ENCODE data around the gene ZNF648. TPM values are rescaled to one million over a fixed set of nuclear protein-coding genes. Genes with fewer than 3 reads are reported as not detected.

Gene ZNF648
- total RNA-seq, 1 donor from 2014 or later = not detected

GRCh38 chr1:182080040-182080439, 18.5 kb upstream of the ZNF648 start:
- Mint-ChIP-seq H3K9me3 (ENCODE audit: unreplicated experiment) (no peaks in the 10 kb centered on the region), H3K27ac (ENCODE audit: unreplicated experiment) (no peak overlapping the region), H3K4me3 (ENCODE audit: unreplicated experiment) (no peak overlapping the region), H3K4me1 (ENCODE audit: unreplicated experiment) (peaks cover 6% of the 10 kb centered on the region), H3K36me3 (ENCODE audit: unreplicated experiment) (no peaks in the 10 kb centered on the region), H3K27me3 (ENCODE audit: unreplicated experiment) (peaks cover 7% of the 10 kb centered on the region)
- no peak for TF ChIP-seq CTCF (IDR thresholded peaks at IDR 0.05)
- DNase-seq (ENCODE audit: extremely low spot score, unreplicated experiment) = peak; percentile 23

- Mint-ChIP-seq H3K9me3 (ENCODE audit: unreplicated experiment) (no peaks in the 10 kb centered on the region), H3K4me1 (ENCODE audit: unreplicated experiment) (no peaks in the 10 kb centered on the region), H3K27ac (ENCODE audit: unreplicated experiment) (no peak overlapping the region), H3K27me3 (ENCODE audit: unreplicated experiment) (peaks cover 8% of the 10 kb centered on the region), H3K4me3 (ENCODE audit: unreplicated experiment) (no peak overlapping the region), H3K36me3 (ENCODE audit: unreplicated experiment) (no peaks in the 10 kb centered on the region)
- DNase-seq (ENCODE audit: extremely low spot score, unreplicated experiment) = no peak
- no peak for TF ChIP-seq CTCF (IDR thresholded peaks at IDR 0.05)
Measured at GRCh38 chr1:182071924-182072323, 10.4 kb upstream of the ZNF648 start.

GRCh38 chr1:182069028-182069466, 7.5 kb upstream of the ZNF648 start:
- peaks cover 6% of the 10 kb centered on the region for H3K27me3 Mint-ChIP-seq (ENCODE audit: unreplicated experiment)
- no peaks in the 10 kb centered on the region for H3K4me1 Mint-ChIP-seq (ENCODE audit: unreplicated experiment)
- TF ChIP-seq CTCF (IDR thresholded peaks at IDR 0.05) = peak; percentile 67
- no peak overlapping the region for H3K4me3 Mint-ChIP-seq (ENCODE audit: unreplicated experiment)
- no peaks in the 10 kb centered on the region for H3K36me3 Mint-ChIP-seq (ENCODE audit: unreplicated experiment)
- H3K27ac Mint-ChIP-seq (ENCODE audit: unreplicated experiment) = no peak overlapping the region
- no peak for DNase-seq (ENCODE audit: extremely low spot score, unreplicated experiment)
- peaks cover 3% of the 10 kb centered on the region for H3K9me3 Mint-ChIP-seq (ENCODE audit: unreplicated experiment)

- Mint-ChIP-seq H3K9me3 (ENCODE audit: unreplicated experiment) (peaks cover 8% of the 10 kb centered on the region), H3K4me3 (ENCODE audit: unreplicated experiment) (no peak overlapping the region), H3K27me3 (ENCODE audit: unreplicated experiment) (peaks cover 8% of the 10 kb centered on the region), H3K4me1 (ENCODE audit: unreplicated experiment) (no peaks in the 10 kb centered on the region), H3K27ac (ENCODE audit: unreplicated experiment) (no peak overlapping the region), H3K36me3 (ENCODE audit: unreplicated experiment) (no peaks in the 10 kb centered on the region)
- DNase-seq (ENCODE audit: extremely low spot score, unreplicated experiment) = peak; percentile 56
- TF ChIP-seq CTCF (IDR thresholded peaks at IDR 0.05) = no peak
Measured at GRCh38 chr1:182066934-182067333, 5.4 kb upstream of the ZNF648 start.

GRCh38 chr1:182065126-182065845, 3.8 kb upstream of the ZNF648 start:
- Mint-ChIP-seq H3K4me1 (ENCODE audit: unreplicated experiment) (no peaks in the 10 kb centered on the region), H3K27me3 (ENCODE audit: unreplicated experiment) (peaks cover 16% of the 10 kb centered on the region), H3K9me3 (ENCODE audit: unreplicated experiment) (peaks cover 8% of the 10 kb centered on the region), H3K4me3 (ENCODE audit: unreplicated experiment) (no peak overlapping the region), H3K36me3 (ENCODE audit: unreplicated experiment) (no peaks in the 10 kb centered on the region), H3K27ac (ENCODE audit: unreplicated experiment) (no peak overlapping the region)
- DNase-seq (ENCODE audit: extremely low spot score, unreplicated experiment) = peak; percentile 42
- TF ChIP-seq CTCF (IDR thresholded peaks at IDR 0.05) = no peak
